Measurements from ENCODE around the gene CDK17.
"Not testable (repeated sequence)": the region's sequence is repeated elsewhere in the genome, so short reads cannot be mapped to it uniquely, and the experiment has no call there.

CDK17 gene

DNA sequence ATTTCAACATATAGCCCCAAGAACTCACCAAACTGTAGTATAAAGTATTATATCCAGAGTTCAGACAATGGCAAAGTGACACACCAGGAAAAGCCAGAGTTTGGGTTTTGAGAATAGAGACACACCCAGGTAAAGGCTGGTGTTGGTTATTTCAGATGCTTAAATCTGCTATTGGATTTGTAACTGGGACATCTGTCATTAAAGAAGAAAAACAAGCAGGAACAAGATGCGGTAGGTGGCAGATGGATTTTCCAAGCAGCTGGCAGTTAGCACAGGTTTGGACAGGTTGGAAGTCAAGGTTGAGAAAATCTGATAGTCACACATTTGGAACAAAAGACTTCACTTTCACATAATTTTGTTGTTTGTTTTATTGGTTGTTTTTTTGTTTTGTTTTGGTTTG is 14.4 kb upstream of the CDK17 start (continued):
- TF ChIP-seq, protein P1, sequence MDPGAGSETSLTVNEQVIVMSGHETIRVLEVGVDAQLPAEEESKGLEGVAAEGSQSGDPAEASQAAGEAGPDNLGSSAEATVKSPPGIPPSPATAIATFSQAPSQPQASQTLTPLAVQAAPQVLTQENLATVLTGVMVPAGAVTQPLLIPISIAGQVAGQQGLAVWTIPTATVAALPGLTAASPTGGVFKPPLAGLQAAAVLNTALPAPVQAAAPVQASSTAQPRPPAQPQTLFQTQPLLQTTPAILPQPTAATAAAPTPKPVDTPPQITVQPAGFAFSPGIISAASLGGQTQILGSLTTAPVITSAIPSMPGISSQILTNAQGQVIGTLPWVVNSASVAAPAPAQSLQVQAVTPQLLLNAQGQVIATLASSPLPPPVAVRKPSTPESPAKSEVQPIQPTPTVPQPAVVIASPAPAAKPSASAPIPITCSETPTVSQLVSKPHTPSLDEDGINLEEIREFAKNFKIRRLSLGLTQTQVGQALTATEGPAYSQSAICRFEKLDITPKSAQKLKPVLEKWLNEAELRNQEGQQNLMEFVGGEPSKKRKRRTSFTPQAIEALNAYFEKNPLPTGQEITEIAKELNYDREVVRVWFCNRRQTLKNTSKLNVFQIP (CRISPR knock-in tag; IDR thresholded peaks at IDR 0.05; ENCODE audit: borderline replicate concordance, low read depth), result no peak
- TF ChIP-seq ZFP3 (CRISPR knock-in tag; IDR thresholded peaks at IDR 0.05), result no peak
- TF ChIP-seq, protein P2, sequence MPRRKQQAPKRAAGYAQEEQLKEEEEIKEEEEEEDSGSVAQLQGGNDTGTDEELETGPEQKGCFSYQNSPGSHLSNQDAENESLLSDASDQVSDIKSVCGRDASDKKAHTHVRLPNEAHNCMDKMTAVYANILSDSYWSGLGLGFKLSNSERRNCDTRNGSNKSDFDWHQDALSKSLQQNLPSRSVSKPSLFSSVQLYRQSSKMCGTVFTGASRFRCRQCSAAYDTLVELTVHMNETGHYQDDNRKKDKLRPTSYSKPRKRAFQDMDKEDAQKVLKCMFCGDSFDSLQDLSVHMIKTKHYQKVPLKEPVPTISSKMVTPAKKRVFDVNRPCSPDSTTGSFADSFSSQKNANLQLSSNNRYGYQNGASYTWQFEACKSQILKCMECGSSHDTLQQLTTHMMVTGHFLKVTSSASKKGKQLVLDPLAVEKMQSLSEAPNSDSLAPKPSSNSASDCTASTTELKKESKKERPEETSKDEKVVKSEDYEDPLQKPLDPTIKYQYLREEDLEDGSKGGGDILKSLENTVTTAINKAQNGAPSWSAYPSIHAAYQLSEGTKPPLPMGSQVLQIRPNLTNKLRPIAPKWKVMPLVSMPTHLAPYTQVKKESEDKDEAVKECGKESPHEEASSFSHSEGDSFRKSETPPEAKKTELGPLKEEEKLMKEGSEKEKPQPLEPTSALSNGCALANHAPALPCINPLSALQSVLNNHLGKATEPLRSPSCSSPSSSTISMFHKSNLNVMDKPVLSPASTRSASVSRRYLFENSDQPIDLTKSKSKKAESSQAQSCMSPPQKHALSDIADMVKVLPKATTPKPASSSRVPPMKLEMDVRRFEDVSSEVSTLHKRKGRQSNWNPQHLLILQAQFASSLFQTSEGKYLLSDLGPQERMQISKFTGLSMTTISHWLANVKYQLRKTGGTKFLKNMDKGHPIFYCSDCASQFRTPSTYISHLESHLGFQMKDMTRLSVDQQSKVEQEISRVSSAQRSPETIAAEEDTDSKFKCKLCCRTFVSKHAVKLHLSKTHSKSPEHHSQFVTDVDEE (CRISPR knock-in tag; IDR thresholded peaks at IDR 0.05), result no peak

DNA sequence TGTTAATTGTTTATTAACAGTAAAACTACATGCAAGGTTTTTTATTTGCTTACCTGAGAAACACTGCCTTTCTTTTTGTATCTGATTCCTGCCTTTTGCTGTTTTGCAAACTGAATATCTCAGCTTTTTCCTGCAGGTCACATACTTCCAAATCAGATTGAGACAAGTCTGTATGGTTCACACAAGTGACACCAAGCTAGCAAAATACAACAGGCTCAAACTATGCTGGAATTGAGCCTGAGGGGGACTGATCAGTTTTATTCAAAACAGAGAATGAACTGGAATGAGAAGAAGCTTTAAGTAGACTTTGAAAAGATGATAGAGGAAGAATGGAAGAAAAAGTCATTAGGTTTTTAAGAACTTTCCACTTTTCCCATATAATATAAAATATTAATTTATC is 12.2 kb upstream of the CDK17 start:
- TF ChIP-seq GLIS3 (CRISPR knock-in tag; IDR thresholded peaks at IDR 0.05), result no peak
- no peak for ATAC-seq

DNA sequence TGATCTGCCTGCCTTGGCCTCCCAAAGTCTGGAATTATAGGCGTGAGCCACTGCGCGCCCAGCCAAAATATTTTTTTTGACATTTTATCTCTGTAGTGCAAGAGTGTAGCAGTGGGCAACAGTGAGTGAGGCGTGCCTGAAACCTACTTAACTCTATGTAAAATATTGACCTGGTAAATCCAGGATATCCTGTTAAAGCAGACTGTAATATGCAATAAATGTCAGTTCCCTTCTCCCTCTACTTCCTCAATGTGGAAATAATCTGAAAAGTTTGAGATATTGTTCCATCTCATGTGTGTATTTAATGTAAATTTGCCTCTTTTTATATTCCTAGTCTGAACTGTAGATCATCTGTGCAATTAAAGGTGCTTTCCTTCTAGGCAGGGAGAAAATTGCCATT is 9.5 kb upstream of the CDK17 start:
- TF ChIP-seq ZNF565 (CRISPR knock-in tag; conservative IDR thresholded peaks at IDR 0.05; ENCODE audit: low read depth), result no peak
- no peak for TF ChIP-seq ISL1 (CRISPR knock-in tag; IDR thresholded peaks at IDR 0.05)
- TF ChIP-seq, protein P3, sequence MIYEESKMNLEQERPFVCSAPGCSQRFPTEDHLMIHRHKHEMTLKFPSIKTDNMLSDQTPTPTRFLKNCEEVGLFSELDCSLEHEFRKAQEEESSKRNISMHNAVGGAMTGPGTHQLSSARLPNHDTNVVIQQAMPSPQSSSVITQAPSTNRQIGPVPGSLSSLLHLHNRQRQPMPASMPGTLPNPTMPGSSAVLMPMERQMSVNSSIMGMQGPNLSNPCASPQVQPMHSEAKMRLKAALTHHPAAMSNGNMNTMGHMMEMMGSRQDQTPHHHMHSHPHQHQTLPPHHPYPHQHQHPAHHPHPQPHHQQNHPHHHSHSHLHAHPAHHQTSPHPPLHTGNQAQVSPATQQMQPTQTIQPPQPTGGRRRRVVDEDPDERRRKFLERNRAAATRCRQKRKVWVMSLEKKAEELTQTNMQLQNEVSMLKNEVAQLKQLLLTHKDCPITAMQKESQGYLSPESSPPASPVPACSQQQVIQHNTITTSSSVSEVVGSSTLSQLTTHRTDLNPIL (CRISPR knock-in tag; IDR thresholded peaks at IDR 0.05; ENCODE audit: low read depth), result no peak
- TF ChIP-seq, protein P4, sequence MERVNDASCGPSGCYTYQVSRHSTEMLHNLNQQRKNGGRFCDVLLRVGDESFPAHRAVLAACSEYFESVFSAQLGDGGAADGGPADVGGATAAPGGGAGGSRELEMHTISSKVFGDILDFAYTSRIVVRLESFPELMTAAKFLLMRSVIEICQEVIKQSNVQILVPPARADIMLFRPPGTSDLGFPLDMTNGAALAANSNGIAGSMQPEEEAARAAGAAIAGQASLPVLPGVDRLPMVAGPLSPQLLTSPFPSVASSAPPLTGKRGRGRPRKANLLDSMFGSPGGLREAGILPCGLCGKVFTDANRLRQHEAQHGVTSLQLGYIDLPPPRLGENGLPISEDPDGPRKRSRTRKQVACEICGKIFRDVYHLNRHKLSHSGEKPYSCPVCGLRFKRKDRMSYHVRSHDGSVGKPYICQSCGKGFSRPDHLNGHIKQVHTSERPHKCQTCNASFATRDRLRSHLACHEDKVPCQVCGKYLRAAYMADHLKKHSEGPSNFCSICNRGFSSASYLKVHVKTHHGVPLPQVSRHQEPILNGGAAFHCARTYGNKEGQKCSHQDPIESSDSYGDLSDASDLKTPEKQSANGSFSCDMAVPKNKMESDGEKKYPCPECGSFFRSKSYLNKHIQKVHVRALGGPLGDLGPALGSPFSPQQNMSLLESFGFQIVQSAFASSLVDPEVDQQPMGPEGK (CRISPR knock-in tag; IDR thresholded peaks at IDR 0.05; ENCODE audit: borderline replicate concordance), result no peak
- TF ChIP-seq ESRRG (CRISPR knock-in tag; IDR thresholded peaks at IDR 0.05), result no peak
- ATAC-seq, result no peak

DNA sequence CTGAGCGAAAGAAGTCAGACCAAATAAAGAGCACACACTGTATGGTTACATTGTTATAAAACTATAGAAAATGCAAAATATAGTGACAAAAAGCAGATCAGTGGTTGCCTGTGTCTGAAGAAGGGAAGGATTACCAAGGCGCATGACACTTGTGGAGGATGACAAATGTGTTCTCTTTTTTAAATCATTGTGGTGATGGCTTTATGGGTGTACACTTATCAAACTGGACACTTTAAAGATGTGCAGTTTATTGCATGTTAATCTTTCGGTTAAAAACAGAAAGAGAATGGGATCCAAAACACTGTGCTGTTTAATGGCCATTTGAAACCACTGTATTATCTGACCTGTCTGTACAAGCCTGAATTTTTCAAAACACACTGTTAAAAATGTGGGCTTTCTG is 8.8 kb upstream of the CDK17 start:
- TF ChIP-seq ISL1 (CRISPR knock-in tag; IDR thresholded peaks at IDR 0.05) (no peak), ZNF8 (CRISPR knock-in tag; IDR thresholded peaks at IDR 0.05) (no peak), GLIS3 (CRISPR knock-in tag; IDR thresholded peaks at IDR 0.05) (no peak), CSDC2 (CRISPR knock-in tag; IDR thresholded peaks at IDR 0.05) (no peak), BACH2 (CRISPR knock-in tag; IDR thresholded peaks at IDR 0.05; ENCODE audit: borderline replicate concordance) (no peak), ZNF565 (CRISPR knock-in tag; conservative IDR thresholded peaks at IDR 0.05; ENCODE audit: low read depth) (no peak), OSR1 (CRISPR knock-in tag; IDR thresholded peaks at IDR 0.05) (no peak), ZNF70 (CRISPR knock-in tag; IDR thresholded peaks at IDR 0.05) (no peak), SNAI2 (CRISPR knock-in tag; IDR thresholded peaks at IDR 0.05) (no peak), ZFP30 (CRISPR knock-in tag; IDR thresholded peaks at IDR 0.05) (no peak), ZC3H10 (CRISPR knock-in tag; IDR thresholded peaks at IDR 0.05) (no peak)
- TF ChIP-seq, protein P3 (CRISPR knock-in tag; IDR thresholded peaks at IDR 0.05; ENCODE audit: low read depth), result no peak
- TF ChIP-seq, protein P1 (CRISPR knock-in tag; IDR thresholded peaks at IDR 0.05; ENCODE audit: borderline replicate concordance, low read depth), result no peak
- TF ChIP-seq, protein P2 (CRISPR knock-in tag; IDR thresholded peaks at IDR 0.05), result no peak
- TF ChIP-seq, protein P5, sequence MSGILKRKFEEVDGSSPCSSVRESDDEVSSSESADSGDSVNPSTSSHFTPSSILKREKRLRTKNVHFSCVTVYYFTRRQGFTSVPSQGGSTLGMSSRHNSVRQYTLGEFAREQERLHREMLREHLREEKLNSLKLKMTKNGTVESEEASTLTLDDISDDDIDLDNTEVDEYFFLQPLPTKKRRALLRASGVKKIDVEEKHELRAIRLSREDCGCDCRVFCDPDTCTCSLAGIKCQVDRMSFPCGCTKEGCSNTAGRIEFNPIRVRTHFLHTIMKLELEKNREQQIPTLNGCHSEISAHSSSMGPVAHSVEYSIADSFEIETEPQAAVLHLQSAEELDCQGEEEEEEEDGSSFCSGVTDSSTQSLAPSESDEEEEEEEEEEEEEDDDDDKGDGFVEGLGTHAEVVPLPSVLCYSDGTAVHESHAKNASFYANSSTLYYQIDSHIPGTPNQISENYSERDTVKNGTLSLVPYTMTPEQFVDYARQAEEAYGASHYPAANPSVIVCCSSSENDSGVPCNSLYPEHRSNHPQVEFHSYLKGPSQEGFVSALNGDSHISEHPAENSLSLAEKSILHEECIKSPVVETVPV (CRISPR knock-in tag; IDR thresholded peaks at IDR 0.05), result no peak
- ATAC-seq, result no peak

DNA sequence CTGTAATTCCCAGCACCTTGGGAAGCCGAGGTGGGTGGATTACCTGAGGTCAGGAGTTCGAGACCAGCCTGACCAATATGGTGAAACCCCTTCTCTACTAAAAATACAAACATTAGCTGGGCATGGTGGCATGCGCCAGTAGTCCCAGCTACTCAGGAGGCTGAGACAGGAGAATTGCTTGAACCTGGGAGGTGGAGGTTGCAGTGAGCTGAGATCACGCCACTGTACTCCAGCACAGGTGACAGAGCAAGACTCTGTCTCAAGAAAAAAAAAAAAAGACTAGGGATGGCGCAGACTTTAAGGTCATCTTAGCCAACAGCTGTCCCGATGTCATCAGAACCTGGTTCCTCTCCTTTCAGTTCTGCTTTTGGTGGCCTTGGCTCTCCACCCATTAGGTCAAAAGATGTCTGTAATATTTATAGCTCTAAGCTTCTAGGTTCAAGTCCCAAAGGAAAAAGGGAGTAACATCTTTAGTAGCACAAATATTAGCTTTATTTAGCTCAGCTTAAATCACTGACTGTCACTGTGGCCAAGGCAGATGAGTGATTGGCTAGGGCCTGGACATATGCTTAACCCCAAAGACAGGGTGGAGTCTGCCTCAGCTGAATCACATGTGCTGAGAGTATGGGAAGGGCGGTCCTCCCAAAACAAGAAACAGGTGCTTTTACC is 7.3 kb upstream of the CDK17 start:
- ATAC-seq, result not testable (repeated sequence)
